Measurements from ENCODE around the gene ABHD6.
A peak's percentile ranks its signal among the peaks of the same experiment; 100 is the strongest.

- no peak for TF ChIP-seq EZH2phosphoT487 (IDR thresholded peaks at IDR 0.05; ENCODE audit: low read length)
- peak; percentile 44 for TF ChIP-seq CTCF (IDR thresholded peaks at IDR 0.05; ENCODE audit: low read length)
Observed at GRCh38 chr3:58299839-58300516, 62.4 kb downstream of the ABHD6 start.

Measured in MM.1S (cell line).